Measurements from ENCODE around the gene MYLK4. TPM values are rescaled to one million over a fixed set of nuclear protein-coding genes. Genes with fewer than 3 reads are reported as not detected.

Gene MYLK4
- total RNA-seq, 1 experiment from 2014 or later = 1.6 TPM

DNA sequence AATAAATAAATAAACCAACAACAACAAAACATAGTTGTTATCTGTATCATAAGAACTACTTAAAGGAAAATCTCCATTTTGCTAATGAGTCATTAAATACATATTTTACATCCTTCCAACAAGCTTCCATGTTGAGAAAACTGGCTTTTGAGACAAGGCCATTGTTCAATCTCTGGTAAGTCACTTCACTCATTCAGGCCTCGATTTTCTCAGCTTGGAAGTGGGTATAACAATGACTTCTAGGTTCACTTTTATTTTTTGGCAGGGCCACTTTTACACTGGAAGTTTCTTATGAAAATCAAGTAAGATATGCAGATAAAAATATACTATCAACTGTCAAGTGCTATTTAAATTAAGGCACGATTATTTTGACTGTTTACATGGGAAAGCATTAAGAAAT, 44.4 kb upstream of the MYLK4 start:
- Histone ChIP-seq H3K27me3 (ENCODE audit: insufficient read depth, low read depth) (no peaks in the 10 kb centered on the region), H3K79me2 (ENCODE audit: low read depth) (0 out of 2 replicates have a peak, but pooled peaks cover 8% of the 10 kb centered on the region), H3K4me2 (no peak overlapping the region), H3K27ac (no peak overlapping the region), H3K4me1 (replicated peaks; ENCODE audit: insufficient read depth) (peaks cover 4% of the 10 kb centered on the region; the same call in 1 of the 2 replicates), H4K20me1 (ENCODE audit: insufficient read depth) (no peaks in the 10 kb centered on the region), H2AFZ (no peak overlapping the region), H3K4me3 (no peak overlapping the region), H3K36me3 (ENCODE audit: low read depth) (no peaks in the 10 kb centered on the region), H3K9me2 (ENCODE audit: insufficient read depth) (no peaks in the 10 kb centered on the region), H3F3A (ENCODE audit: insufficient read depth, low read depth) (peaks cover 22% of the 10 kb centered on the region; the same call in 1 of the 2 replicates), H3K9me3 (ENCODE audit: insufficient read depth, low read depth) (no peaks in the 10 kb centered on the region)
- BruUV-seq (replicated peaks) = no TSS peak
- DNase-seq = no peak
- CTCF ChIA-PET = no interaction called here
- POLR2A ChIA-PET (ENCODE audit: unreplicated experiment) = no interaction called here
- TF ChIP-seq, protein P1, sequence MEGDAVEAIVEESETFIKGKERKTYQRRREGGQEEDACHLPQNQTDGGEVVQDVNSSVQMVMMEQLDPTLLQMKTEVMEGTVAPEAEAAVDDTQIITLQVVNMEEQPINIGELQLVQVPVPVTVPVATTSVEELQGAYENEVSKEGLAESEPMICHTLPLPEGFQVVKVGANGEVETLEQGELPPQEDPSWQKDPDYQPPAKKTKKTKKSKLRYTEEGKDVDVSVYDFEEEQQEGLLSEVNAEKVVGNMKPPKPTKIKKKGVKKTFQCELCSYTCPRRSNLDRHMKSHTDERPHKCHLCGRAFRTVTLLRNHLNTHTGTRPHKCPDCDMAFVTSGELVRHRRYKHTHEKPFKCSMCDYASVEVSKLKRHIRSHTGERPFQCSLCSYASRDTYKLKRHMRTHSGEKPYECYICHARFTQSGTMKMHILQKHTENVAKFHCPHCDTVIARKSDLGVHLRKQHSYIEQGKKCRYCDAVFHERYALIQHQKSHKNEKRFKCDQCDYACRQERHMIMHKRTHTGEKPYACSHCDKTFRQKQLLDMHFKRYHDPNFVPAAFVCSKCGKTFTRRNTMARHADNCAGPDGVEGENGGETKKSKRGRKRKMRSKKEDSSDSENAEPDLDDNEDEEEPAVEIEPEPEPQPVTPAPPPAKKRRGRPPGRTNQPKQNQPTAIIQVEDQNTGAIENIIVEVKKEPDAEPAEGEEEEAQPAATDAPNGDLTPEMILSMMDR (conservative IDR thresholded peaks at IDR 0.05) = no peak
- TF ChIP-seq EZH2 (IDR thresholded peaks at IDR 0.05; ENCODE audit: low read depth) = no peak
- intact Hi-C loops (cut with micrococcal nuclease; ENCODE audit: unreplicated experiment) = loop anchor here (10.0 kb wide), 1 partner anchor 260 kb away; no protein-coding TSS in a partner anchor

DNA sequence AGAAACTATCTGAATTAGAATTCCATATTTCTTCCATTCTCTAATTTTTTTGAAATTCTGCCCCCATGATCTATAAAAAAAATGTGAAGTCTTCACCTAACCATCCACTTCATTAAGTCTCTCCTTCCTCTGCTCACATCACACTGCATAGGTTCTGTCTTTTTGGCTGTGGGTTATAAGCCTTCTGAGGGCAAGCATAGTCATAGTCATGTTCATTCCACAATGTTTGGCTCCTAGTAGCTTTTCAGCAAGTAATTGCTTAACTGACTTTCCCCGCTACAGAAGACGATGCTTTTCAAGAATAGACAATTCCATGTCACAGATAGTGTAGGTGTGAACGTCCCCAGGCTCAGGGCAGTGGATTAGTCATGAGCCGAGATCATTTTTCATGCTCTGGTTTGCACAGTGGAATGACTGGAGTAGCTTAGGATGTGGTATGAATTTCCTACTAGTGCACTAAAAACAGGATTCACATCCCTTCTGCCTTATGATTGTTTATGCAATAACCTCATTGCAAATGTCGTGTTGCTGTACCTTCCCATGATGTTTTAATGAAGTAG, 43.5 kb upstream of the MYLK4 start:
- no peaks in the 10 kb centered on the region for H3K9me3 ChIP-seq (ENCODE audit: insufficient read depth, low read depth)
- TF ChIP-seq EZH2 (IDR thresholded peaks at IDR 0.05; ENCODE audit: low read depth) = no peak
- TF ChIP-seq, protein P1 (conservative IDR thresholded peaks at IDR 0.05) = no peak
- intact Hi-C loops (cut with micrococcal nuclease; ENCODE audit: unreplicated experiment) = loop anchor here (10.0 kb wide), 1 partner anchor 261 kb away; no protein-coding TSS in a partner anchor
- ChIA-PET POLR2A (ENCODE audit: unreplicated experiment) (interaction anchor here (0.7 kb wide), 1 partner anchor 47 kb away, joined by 4 read pairs; the partner anchor contains the start of gene SERPINB1), CTCF (no interaction called here)
- 0 out of 2 replicates have a peak, but pooled peaks cover 8% of the 10 kb centered on the region for H3K79me2 ChIP-seq (ENCODE audit: low read depth)
- H3K4me3 ChIP-seq = no peak overlapping the region
- H3K4me2 ChIP-seq = no peak overlapping the region
- no peaks in the 10 kb centered on the region for H3K36me3 ChIP-seq (ENCODE audit: low read depth)
- BruUV-seq (replicated peaks) = no TSS peak
- no peaks in the 10 kb centered on the region for H3K27me3 ChIP-seq (ENCODE audit: insufficient read depth, low read depth)
- DNase-seq = no peak
- no peaks in the 10 kb centered on the region for H3K9me2 ChIP-seq (ENCODE audit: insufficient read depth)
- peaks cover 4% of the 10 kb centered on the region; the same call in 1 of the 2 replicates for H3K4me1 ChIP-seq (replicated peaks; ENCODE audit: insufficient read depth)
- peaks cover 25% of the 10 kb centered on the region; the same call in 1 of the 2 replicates for H3F3A ChIP-seq (ENCODE audit: insufficient read depth, low read depth)
- no peak overlapping the region for H2AFZ ChIP-seq
- no peaks in the 10 kb centered on the region for H4K20me1 ChIP-seq (ENCODE audit: insufficient read depth)
- H3K27ac ChIP-seq = peak overlapping the region; percentile 71

DNA sequence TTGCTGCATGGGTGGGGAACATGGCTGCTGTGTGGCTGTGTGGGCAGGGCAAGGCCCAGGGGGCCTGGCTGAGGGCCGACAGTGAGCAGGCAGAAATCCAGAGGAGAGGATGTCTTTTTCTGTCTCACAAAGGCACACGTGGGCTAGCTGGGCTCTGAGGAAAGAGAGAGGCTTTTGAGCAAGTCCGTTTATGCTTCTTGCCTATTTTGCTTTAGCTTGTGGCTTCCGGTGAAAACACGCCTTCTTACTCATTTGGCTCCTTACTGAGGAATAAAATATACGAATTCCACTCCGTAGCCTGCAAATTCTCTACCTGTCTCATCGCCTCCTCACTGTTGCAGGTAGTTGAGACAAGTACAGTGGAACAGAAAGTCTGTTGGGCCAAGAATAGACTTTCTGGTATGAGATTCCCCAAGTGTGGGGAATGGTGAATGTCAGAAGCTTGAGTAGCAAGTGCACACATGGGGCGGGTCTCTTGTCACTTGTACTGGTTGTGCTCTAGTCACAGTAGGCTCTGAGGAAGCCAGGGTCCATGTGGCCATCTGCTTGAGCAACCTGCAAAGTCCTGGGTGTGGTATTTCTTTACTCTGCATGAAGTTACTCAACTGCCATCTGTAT, 42.9 kb upstream of the MYLK4 start:
- intact Hi-C loops (cut with micrococcal nuclease; ENCODE audit: unreplicated experiment) = loop anchor here (10.0 kb wide), 1 partner anchor 261 kb away; no protein-coding TSS in a partner anchor
- Histone ChIP-seq H3K79me2 (ENCODE audit: low read depth) (0 out of 2 replicates have a peak, but pooled peaks cover 8% of the 10 kb centered on the region), H4K20me1 (ENCODE audit: insufficient read depth) (no peaks in the 10 kb centered on the region), H3K4me2 (no peak overlapping the region), H3K4me1 (replicated peaks; ENCODE audit: insufficient read depth) (peaks cover 4% of the 10 kb centered on the region; the same call in 1 of the 2 replicates), H3K27ac (peak overlapping the region; percentile 71), H3K36me3 (ENCODE audit: low read depth) (no peaks in the 10 kb centered on the region), H3K9me2 (ENCODE audit: insufficient read depth) (no peaks in the 10 kb centered on the region), H2AFZ (no peak overlapping the region), H3K4me3 (no peak overlapping the region), H3F3A (ENCODE audit: insufficient read depth, low read depth) (peaks cover 25% of the 10 kb centered on the region; the same call in 1 of the 2 replicates), H3K27me3 (ENCODE audit: insufficient read depth, low read depth) (no peaks in the 10 kb centered on the region), H3K9me3 (ENCODE audit: insufficient read depth, low read depth) (no peaks in the 10 kb centered on the region)
- TF ChIP-seq, protein P1 (conservative IDR thresholded peaks at IDR 0.05) = no peak
- TF ChIP-seq EZH2 (IDR thresholded peaks at IDR 0.05; ENCODE audit: low read depth) = no peak
- ChIA-PET POLR2A (ENCODE audit: unreplicated experiment) (no interaction called here), CTCF (no interaction called here)
- BruUV-seq (replicated peaks) = no TSS peak
- peak in 1 of 2 experiments; percentile 40 for DNase-seq
